K562 (cell line): ENCODE data around the gene DAZAP1. TPM values are rescaled to one million over a fixed set of nuclear protein-coding genes. Genes with fewer than 3 reads are reported as not detected.

Experiments
- ATAC-seq: fragments of 200-7000 bp; cut with Tn5 transposase; 3 replicates; pipeline ENCODE4 v1.9.1; 2020; ENCODE audit warnings: moderate library complexity
- BruUV-seq: library from RNA; stranded (reverse); fragments of 400-500 nt; replicated peaks from 2 replicates; lab custom pipeline; 2021; lab: Mats Ljungman, UMichigan
- CTCF ChIA-PET: fragments of 300-600 bp; formaldehyde crosslinking; extraction: SDS; loops from one replicate; lab custom pipeline; 2021; ENCODE audit warnings: low intra/inter-chr PET ratio; lab: Yijun Ruan, JAX
- POLR2A ChIA-PET: fragments of 300-600, 350-650 bp; sonication (Branson Sonifier 250); formaldehyde crosslinking; extraction: SDS; loops from one replicate; lab custom pipeline; 2021; ENCODE audit warnings: antibody characterized with exemption, inconsistent platforms; lab: Yijun Ruan, JAX
- DNase-seq, 4 experiments: peaks; one replicate each; pipeline versions ENCODE4 v3.0.0 to v3.0.0-alpha.2; 2011 to 2018; ENCODE audit warnings: low spot score in 3 of 4, mixed read lengths in 3 of 4; ENCODE audit errors: extremely low read depth in 1 of 4
- FAIRE-seq: peaks from 2 replicates; lab custom pipeline; 2011; peaks lifted over from hg19 to GRCh38; lab: Jason Lieb, UNC
- H2AFZ ChIP-seq: 2 replicates; pipeline ENCODE4 v1.6.0; 2011; ENCODE audit warnings: low read depth, low read length, control low read depth, inconsistent platforms
- H3K27ac ChIP-seq: fragments of 200-600 bp; 3 replicates; pipeline ENCODE4 v1.8.0; 2011; ENCODE audit warnings: low read depth, mild to moderate bottlenecking, control low read depth, inconsistent platforms, low read length, moderate library complexity, mixed read lengths; ENCODE audit errors: extremely low read depth
- H3K27me3 ChIP-seq, 2 experiments: fragments of 300-600 bp in 1 of 2; 2 replicates in 1 of 2; 3 replicates in 1 of 2; pipeline versions ENCODE4 v1.6.0 to v1.8.0; 2011; ENCODE audit warnings: inconsistent platforms in 2 of 2, low read length in 2 of 2, mild to moderate bottlenecking in 1 of 2, mixed read lengths in 1 of 2, moderate library complexity in 1 of 2; ENCODE audit not compliant: control insufficient read depth in 2 of 2, insufficient read depth in 2 of 2
- H3K36me3 ChIP-seq: fragments of 300-600 bp; 3 replicates; pipeline ENCODE4 v1.8.0; 2011; ENCODE audit warnings: mild to moderate bottlenecking, low read length, inconsistent platforms; ENCODE audit not compliant: control insufficient read depth, insufficient read depth
- H3K4me1 ChIP-seq, 2 experiments: fragments of 200-600 bp in 1 of 2; replicated peaks in 1 of 2; 2 replicates in 1 of 2; 3 replicates in 1 of 2; pipeline versions ENCODE4 v1.5.1 to v1.8.0; 2011; ENCODE audit warnings: inconsistent platforms in 2 of 2, low read length in 2 of 2, mild to moderate bottlenecking in 1 of 2, mixed read lengths in 1 of 2, moderate library complexity in 1 of 2; ENCODE audit not compliant: control insufficient read depth in 2 of 2, insufficient read depth in 2 of 2
- H3K4me2 ChIP-seq: 2 replicates; pipeline ENCODE4 v1.6.1; 2011; ENCODE audit warnings: low read length, control low read depth, inconsistent platforms, mixed read lengths; ENCODE audit not compliant: insufficient read depth
- H3K4me3 ChIP-seq: fragments of 200-600 bp; sonication (generic), shearing (Covaris generic); 2 replicates; pipeline ENCODE4 v1.5.1; 2016; ENCODE audit warnings: control low read depth, inconsistent platforms
- H3K79me2 ChIP-seq: fragments of 200-600 bp; 3 replicates; pipeline ENCODE4 v1.8.0; 2011; ENCODE audit warnings: low read length, inconsistent platforms; ENCODE audit not compliant: control insufficient read depth, insufficient read depth
- H3K9ac ChIP-seq, 2 experiments: 2 replicates each; pipeline versions ENCODE4 v1.6.0 to v1.6.1; 2011; ENCODE audit warnings: low read depth in 2 of 2, low read length in 2 of 2, control low read depth in 1 of 2, inconsistent platforms in 1 of 2, mild to moderate bottlenecking in 1 of 2, mixed read lengths in 1 of 2; ENCODE audit not compliant: insufficient read depth in 1 of 2
- H3K9me1 ChIP-seq: one replicate; pipeline ENCODE4 v1.6.0; 2011; ENCODE audit warnings: inconsistent platforms, mild to moderate bottlenecking, low read length, moderate library complexity; ENCODE audit not compliant: control insufficient read depth, insufficient read depth
- H3K9me3 ChIP-seq: replicated peaks from 2 replicates; pipeline ENCODE4 v1.5.1; 2011; ENCODE audit warnings: low read depth, low read length, inconsistent platforms; ENCODE audit not compliant: control insufficient read depth, insufficient read depth
- H4K20me1 ChIP-seq: replicated peaks from 2 replicates; pipeline ENCODE4 v1.6.1; 2011; ENCODE audit warnings: low read length, inconsistent platforms, mixed read lengths; ENCODE audit not compliant: control insufficient read depth, insufficient read depth
- DNMT1 ChIP-seq: fragments of 450-650 bp; IDR thresholded peaks from 2 replicates; pipeline ENCODE4 v1.6.1; 2016; ENCODE audit warnings: antibody characterized with exemption, mild to moderate bottlenecking
- FIP1L1 ChIP-seq: fragments of 200-400 bp; formaldehyde crosslinking; IDR thresholded peaks from 2 replicates; pipeline ENCODE4 v1.6.1; 2018; ENCODE audit warnings: mild to moderate bottlenecking, low read depth, low read length; ENCODE audit not compliant: poor library complexity, severe bottlenecking
- POLR2G ChIP-seq: fragments of 200-400 bp; formaldehyde crosslinking; IDR thresholded peaks from 2 replicates; pipeline ENCODE4 v1.6.1; 2017; ENCODE audit warnings: low read depth, mild to moderate bottlenecking, antibody characterized with exemption, low read length, moderate library complexity
- SAFB ChIP-seq: fragments of 200-400 bp; formaldehyde crosslinking; IDR thresholded peaks from 2 replicates; pipeline ENCODE4 v1.6.1; 2017; ENCODE audit warnings: low read depth, low read length, borderline replicate concordance
- TEAD4 ChIP-seq, 2 experiments: sonication (generic) in 1 of 2; formaldehyde crosslinking in 1 of 2; IDR thresholded peaks; 2 replicates each; pipeline versions ENCODE4 v1.6.1 to v1.8.0; 2012 to 2022; ENCODE audit warnings: borderline replicate concordance in 1 of 2, inconsistent platforms in 1 of 2, low read length in 1 of 2, mild to moderate bottlenecking in 1 of 2, missing genetic modification reagents in 1 of 2
- ZBTB33 ChIP-seq: sonication (generic); formaldehyde crosslinking; IDR thresholded peaks from 2 replicates; pipeline ENCODE4 v1.8.1; 2023; ENCODE audit warnings: mild to moderate bottlenecking, missing genetic modification reagents
- ZBTB7A ChIP-seq: IDR thresholded peaks from 2 replicates; pipeline ENCODE4 v1.6.1; 2011; ENCODE audit warnings: low read depth, mild to moderate bottlenecking, low read length, moderate library complexity, borderline replicate concordance; ENCODE audit not compliant: control insufficient read depth
- ZNF740 ChIP-seq, 3 experiments: fragments of 200-800 bp in 1 of 3; sonication (Bioruptor generic) in 1 of 3; sonication (generic) in 1 of 3; formaldehyde crosslinking in 1 of 3; IDR thresholded peaks; 2 replicates each; pipeline versions ENCODE4 v1.6.1 to v1.8.0; 2016 to 2022; ENCODE audit warnings: mild to moderate bottlenecking in 2 of 3, missing compliant biosample characterization in 2 of 3, missing genetic modification characterization in 2 of 3, missing genetic modification reagents in 1 of 3
- WGBS: fragments of 100-300 bp; shearing (Covaris generic); methylation state at CpG from one replicate; pipeline ENCODE4 v1.1.6; 2016; ENCODE audit warnings: low coverage, mixed read lengths; ENCODE audit not compliant: insufficient coverage; ENCODE audit errors: missing lambda C conversion rate; 5-methylcytosine and 5-hydroxymethylcytosine counted together
- in situ Hi-C: fragments of 300-500 bp; cut with MboI; formaldehyde crosslinking; loops from 4 replicates; pipeline ENCODE4 v1.15.0; 2018; ENCODE audit warnings: inconsistent platforms, mixed read lengths
- intact Hi-C: fragments of 100-400 bp; cut with micrococcal nuclease; formaldehyde crosslinking; loops from 2 replicates; pipeline ENCODE4 v1.14.2; 2022
- polyA plus RNA-seq, 8 experiments: library from polyadenylated mRNA; depleted of rRNA in 4 of 8; stranded (reverse) in 5 of 8; unstranded in 3 of 8; fragments of >200 nt; fragmentation: Nextera tagmentation in 2 of 8; fragmentation: Illumina TruSeq in 1 of 8; extraction: Ambion mirVana in 2 of 8; extraction: Trizol in 1 of 8; gene quantifications; 2 replicates each; pipeline versions ENCODE4 v1.2.1 to v1.2.3, GENCODE V29; 2011 to 2014; ENCODE audit warnings: inconsistent platforms in 1 of 8, missing spikeins in 1 of 8
- total RNA-seq, 7 experiments: library from RNA; depleted of rRNA in 6 of 7; stranded (reverse); fragments of >200 nt in 6 of 7; fragmentation: Illumina TruSeq in 2 of 7; extraction: Trizol in 2 of 7; gene quantifications; 2 replicates each; pipeline versions ENCODE4 v1.2.1 to v1.2.3, GENCODE V29; 2011 to 2021; ENCODE audit warnings: low replicate concordance in 1 of 7

DAZAP1 gene
- total and polyA plus RNA-seq, 9 of the 15 experiments (the other 6 are each of a cell fraction or from before 2014, with no cell fraction given), result 10.8 to 289 (median 142) TPM

- TF ChIP-seq POLR2G, result peak; percentile 50
- no peak for TF ChIP-seq SAFB
- TF ChIP-seq DNMT1, result no peak
- TF ChIP-seq TEAD4 (IDR thresholded peaks at IDR 0.05; ENCODE audit: low read length), result no peak
- TF ChIP-seq TEAD4 (CRISPR knock-in tag; IDR thresholded peaks at IDR 0.05; ENCODE audit: borderline replicate concordance), result 0 out of 2 replicates have a peak, but pooled peaks have one; percentile 11
- TF ChIP-seq ZNF740 (CRISPR knock-in tag; IDR thresholded peaks at IDR 0.05), result peak; percentile 68; the same call in 1 of the 2 replicates
- TF ChIP-seq ZNF740 (tag; IDR thresholded peaks at IDR 0.05), result no peak
- peak; percentile 29 for TF ChIP-seq FIP1L1
- TF ChIP-seq ZBTB7A, result peak; percentile 42; the same call in 1 of the 2 replicates
- TF ChIP-seq ZBTB33, result peak; percentile 57; the same call in 1 of the 2 replicates
- Histone ChIP-seq H3K4me1 (peaks cover 5 to 75% of the 10 kb centered on the region in 2 experiments; a peak in 4 of 5 replicates), H3K79me2 (no peaks in the 10 kb centered on the region), H3K9me3 (no peaks in the 10 kb centered on the region), H4K20me1 (peaks cover 15% of the 10 kb centered on the region), H3K27me3 (peaks cover 0 to 12% of the 10 kb centered on the region in 2 experiments; a peak in 1 of 5 replicates), H3K27ac (no peak overlapping the region), H3K4me3 (no peak overlapping the region), H3K9ac (peak overlapping the region in 1 of 2 experiments; percentile 19; a peak in 1 of 4 replicates), H3K36me3 (no peaks in the 10 kb centered on the region), H3K9me1 (peaks cover 7% of the 10 kb centered on the region), H3K4me2 (no peak overlapping the region), H2AFZ (no peak overlapping the region)
- 12% methylated on average over 26 of the region's 30 CpGs for WGBS
- DNase-seq (no peak), FAIRE-seq (no peak), ATAC-seq (no peak)
- BruUV-seq, result no TSS peak
- ChIA-PET CTCF (no interaction called here), POLR2A (interaction anchor here (0.6 to 3.1 kb wide), 9 partner anchors 10 to 595 kb away, joined by 3 to 10 read pairs (median 3); partner anchors contain the start of gene CIRBP)
- intact Hi-C loops, result no loop called here
- in situ Hi-C loops, result no loop called here
These were observed 45.6 kb downstream of the DAZAP1 start for GRCh38 chr19:1452802-1453524.
